GM12864 (cell line): Measurements from ENCODE around the gene CDK4.
"Not testable (repeated sequence)": the region's sequence is repeated elsewhere in the genome, so short reads cannot be mapped to it uniquely, and the experiment has no call there.

ENCODE experiments used
- DNase-seq: peaks from one replicate; pipeline ENCODE4 v3.0.0-alpha.2; 2011; ENCODE audit warnings: low read depth
- H3K4me3 ChIP-seq: 2 replicates; pipeline ENCODE4 v1.5.1; 2011; ENCODE audit warnings: mild to moderate bottlenecking, low read depth, low read length, control low read depth
- CTCF ChIP-seq: IDR thresholded peaks from 2 replicates; pipeline ENCODE4 v1.5.1; 2011; ENCODE audit warnings: low read depth, mild to moderate bottlenecking, moderate library complexity, low read length, control low read depth, inconsistent platforms; ENCODE audit errors: missing control alignments

The CDK4 gene

GRCh38 chr12:57718641-57719528 lies 33.2 kb downstream of the CDK4 start:
- no peak for DNase-seq
- no peak for TF ChIP-seq CTCF
- no peak overlapping the region for H3K4me3 ChIP-seq

GRCh38 chr12:57717846-57718640 lies 34.1 kb downstream of the CDK4 start:
- DNase-seq, result no peak
- TF ChIP-seq CTCF, result no peak
- H3K4me3 ChIP-seq, result no peak overlapping the region

GRCh38 chr12:57717131-57717530 lies 35.0 kb downstream of the CDK4 start:
- DNase-seq, result no peak
- TF ChIP-seq CTCF, result no peak
- H3K4me3 ChIP-seq, result no peak overlapping the region

- DNase-seq, result no peak
- TF ChIP-seq CTCF, result no peak
Observed at GRCh38 chr12:57716305-57716704, 35.8 kb downstream of the CDK4 start.

GRCh38 chr12:57715786-57716185 lies 36.3 kb downstream of the CDK4 start:
- no peak for TF ChIP-seq CTCF
- no peak for DNase-seq
- no peak overlapping the region for H3K4me3 ChIP-seq

More at GRCh38 chr12:57716305-57716704, 35.8 kb downstream of the CDK4 start:
- H3K4me3 ChIP-seq, result no peak overlapping the region

- H3K4me3 ChIP-seq, DNase-seq: not testable (repeated sequence)
Observed at GRCh38 chr12:57715036-57715748, 36.9 kb downstream of the CDK4 start.

GRCh38 chr12:57713209-57713608 lies 38.9 kb downstream of the CDK4 start:
- no peak for TF ChIP-seq CTCF
- DNase-seq, result no peak
- H3K4me3 ChIP-seq, result no peak overlapping the region
